Cardiac fibroblast (primary cell): Measurements from ENCODE around the gene HOXA4.

ENCODE experiments used
- DNase-seq, 2 donors: peaks; one replicate each; pipeline versions ENCODE4 v3.0.0 to v3.0.0-alpha.2; 2010; ENCODE audit warnings: low read depth in 2 of 2
- H3K4me3 ChIP-seq, 2 donors: replicated peaks in 1 of 2; 1 replicate in 1 of 2; 2 replicates in 1 of 2; pipeline ENCODE4 v1.5.1; 2011; ENCODE audit warnings: low read depth in 2 of 2, low read length in 2 of 2, mild to moderate bottlenecking in 2 of 2, moderate library complexity in 1 of 2
- TF ChIP-seq, protein P1 (sequence below): IDR thresholded peaks from one replicate; pipeline ENCODE4 v1.5.1; 2011; ENCODE audit warnings: low read depth, mild to moderate bottlenecking, low read length, inconsistent platforms

HOXA4 gene

DNA sequence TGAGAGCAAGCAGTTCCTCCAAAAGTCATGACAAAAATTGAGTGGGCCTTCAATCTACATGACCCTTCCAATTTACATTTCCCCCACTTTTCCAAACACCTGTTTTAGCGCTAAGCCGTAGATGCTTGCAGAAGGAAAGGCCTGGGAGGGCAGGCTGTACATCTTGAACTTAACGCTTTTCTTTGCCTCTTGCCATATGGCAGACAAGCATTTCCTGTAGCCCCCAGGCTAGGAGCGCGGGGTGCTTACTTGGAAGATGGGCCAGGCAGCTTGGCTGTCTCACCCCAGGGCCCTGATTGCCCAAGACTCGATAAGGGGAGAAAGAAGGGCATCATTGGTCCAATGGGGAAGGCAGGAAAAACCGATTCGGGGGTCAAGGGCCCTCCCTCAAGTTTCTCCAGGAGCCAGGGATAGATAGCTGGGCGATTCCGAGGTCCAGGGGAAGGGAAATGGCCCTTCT, 41.8 kb upstream of the HOXA4 start:
- no peak overlapping the region for H3K4me3 ChIP-seq
- TF ChIP-seq, protein P1, sequence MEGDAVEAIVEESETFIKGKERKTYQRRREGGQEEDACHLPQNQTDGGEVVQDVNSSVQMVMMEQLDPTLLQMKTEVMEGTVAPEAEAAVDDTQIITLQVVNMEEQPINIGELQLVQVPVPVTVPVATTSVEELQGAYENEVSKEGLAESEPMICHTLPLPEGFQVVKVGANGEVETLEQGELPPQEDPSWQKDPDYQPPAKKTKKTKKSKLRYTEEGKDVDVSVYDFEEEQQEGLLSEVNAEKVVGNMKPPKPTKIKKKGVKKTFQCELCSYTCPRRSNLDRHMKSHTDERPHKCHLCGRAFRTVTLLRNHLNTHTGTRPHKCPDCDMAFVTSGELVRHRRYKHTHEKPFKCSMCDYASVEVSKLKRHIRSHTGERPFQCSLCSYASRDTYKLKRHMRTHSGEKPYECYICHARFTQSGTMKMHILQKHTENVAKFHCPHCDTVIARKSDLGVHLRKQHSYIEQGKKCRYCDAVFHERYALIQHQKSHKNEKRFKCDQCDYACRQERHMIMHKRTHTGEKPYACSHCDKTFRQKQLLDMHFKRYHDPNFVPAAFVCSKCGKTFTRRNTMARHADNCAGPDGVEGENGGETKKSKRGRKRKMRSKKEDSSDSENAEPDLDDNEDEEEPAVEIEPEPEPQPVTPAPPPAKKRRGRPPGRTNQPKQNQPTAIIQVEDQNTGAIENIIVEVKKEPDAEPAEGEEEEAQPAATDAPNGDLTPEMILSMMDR = no peak
- DNase-seq = no peak

DNA sequence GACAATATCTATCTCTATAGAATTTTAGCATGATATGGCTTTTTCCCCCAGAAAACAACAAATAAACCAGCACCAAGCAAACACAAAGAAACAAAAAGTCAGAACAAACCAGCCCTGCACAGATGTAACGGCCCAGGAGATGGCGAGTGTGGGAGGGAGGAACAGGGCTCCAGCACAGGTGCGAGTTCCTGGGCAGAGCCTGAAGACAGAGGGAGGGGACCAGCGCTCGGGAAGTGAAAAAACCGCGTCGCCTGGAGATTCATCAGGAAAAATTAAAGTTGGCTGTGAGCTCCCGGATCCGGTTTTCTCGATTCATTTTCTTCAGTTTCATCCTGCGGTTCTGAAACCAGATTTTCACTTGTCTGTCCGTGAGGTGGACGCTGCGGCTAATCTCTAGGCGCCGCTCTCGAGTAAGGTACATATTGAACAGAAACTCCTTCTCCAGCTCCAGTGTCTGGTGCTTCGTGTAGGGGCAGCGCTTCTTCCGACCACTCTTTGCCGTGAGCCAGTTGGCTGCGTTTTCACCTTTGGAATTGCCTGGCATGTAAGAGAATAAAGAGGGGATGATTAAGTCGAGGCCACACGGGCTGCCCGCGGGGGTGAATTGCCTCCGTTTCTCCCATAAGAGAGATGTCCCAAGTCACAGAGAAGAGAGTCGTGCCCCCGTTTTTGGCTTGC, 41.2 kb upstream of the HOXA4 start:
- no peak overlapping the region for H3K4me3 ChIP-seq
- TF ChIP-seq, protein P1 = no peak
- DNase-seq = no peak

DNA sequence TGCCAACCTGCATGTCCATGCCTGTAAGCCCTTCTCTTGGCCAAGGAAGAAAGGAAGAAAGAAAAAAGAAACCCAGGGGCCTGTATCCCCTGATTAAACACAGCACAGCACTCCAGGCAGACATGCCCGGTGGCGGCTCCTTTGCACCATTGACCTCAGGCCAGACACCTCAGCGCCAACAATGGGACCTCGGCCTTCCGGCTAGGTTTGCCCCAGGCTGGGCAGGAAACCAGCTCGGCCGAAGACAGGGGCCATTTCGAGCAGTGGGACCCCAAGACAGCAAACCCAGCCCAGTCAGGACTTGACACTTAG, 40.7 kb upstream of the HOXA4 start:
- TF ChIP-seq, protein P1 = no peak
- no peak overlapping the region for H3K4me3 ChIP-seq
- DNase-seq = no peak

DNA sequence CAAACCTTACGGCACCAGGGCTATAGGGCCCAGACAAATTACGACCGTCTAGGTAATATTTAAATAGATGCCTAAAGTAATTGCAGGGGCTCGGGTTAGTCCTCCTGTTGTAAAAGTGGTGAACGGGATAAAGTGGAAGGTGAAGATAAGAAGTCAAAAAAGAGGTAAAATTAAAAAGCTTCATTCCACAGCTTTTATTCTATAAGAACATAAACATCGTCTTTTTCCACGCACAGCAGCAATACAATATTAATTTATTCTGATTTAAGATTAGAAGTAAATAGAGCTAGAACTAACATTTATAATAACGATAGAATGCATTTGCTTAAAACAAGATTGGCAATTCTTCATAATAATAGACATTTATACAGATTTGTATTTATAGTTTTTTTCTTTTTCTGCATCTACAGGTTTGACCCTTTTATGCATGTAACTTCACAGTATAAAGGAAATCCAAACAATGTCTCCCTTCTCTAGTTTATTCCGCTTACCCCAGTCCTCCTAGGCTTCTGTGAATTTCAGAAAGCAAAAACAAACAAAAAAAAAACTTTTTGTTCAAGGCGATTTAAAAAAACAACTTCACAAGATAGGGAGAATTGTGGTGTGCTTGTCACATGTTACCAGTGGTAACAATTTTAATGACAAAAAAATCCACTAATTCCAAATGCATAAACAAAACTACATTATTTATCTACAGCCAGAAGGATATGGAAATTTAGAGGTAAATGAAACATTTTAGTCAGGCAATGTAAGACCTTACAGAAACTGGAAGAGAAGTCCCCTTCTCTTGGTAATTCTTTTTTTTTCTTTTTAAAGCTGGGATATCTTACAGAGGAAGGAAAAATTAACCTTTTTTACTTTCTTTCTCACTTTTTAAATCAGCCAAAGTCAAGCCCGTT, 40.1 kb upstream of the HOXA4 start:
- no peak overlapping the region for H3K4me3 ChIP-seq
- TF ChIP-seq, protein P1 = no peak
- no peak for DNase-seq

DNA sequence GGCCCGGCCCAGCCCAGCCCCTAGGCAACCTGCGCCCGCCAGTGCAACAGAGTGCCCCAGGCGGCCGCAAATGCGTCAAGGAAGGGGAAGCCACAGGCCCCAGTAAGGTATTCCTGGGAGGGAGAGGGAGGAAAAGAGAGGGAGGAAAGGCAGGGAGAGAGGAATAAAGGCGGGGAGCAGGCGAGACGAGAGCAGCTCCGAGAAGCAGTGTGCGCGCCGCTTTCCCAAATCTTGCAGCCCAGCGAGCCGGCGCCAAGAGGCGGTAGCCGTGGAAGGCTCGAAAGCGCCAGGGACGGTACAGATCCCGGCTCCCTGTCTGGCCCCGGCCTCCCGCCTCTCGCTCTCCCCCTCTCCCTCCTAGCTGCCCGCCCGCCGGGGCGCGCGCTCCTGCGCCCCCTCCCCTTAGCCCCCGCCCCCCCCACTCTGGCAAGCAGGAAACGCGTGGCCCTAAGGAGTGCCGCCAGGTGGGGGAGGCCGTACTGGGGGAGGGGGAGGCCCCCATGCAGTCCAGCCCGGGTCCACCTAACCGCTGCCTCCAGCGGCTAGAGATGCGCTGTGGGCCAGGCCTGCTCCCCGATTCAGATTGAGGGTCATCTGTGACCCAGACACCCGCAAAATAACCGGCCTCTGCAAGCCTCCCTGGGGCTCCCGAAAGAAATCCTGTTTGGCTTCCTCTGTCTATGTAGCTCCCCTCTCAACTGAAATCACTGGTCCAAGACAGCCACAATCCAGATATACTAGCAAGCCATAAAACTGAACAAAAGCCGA, 39.3 kb upstream of the HOXA4 start:
- no peak for DNase-seq
- TF ChIP-seq, protein P1 = no peak
- H3K4me3 ChIP-seq = no peak overlapping the region

DNA sequence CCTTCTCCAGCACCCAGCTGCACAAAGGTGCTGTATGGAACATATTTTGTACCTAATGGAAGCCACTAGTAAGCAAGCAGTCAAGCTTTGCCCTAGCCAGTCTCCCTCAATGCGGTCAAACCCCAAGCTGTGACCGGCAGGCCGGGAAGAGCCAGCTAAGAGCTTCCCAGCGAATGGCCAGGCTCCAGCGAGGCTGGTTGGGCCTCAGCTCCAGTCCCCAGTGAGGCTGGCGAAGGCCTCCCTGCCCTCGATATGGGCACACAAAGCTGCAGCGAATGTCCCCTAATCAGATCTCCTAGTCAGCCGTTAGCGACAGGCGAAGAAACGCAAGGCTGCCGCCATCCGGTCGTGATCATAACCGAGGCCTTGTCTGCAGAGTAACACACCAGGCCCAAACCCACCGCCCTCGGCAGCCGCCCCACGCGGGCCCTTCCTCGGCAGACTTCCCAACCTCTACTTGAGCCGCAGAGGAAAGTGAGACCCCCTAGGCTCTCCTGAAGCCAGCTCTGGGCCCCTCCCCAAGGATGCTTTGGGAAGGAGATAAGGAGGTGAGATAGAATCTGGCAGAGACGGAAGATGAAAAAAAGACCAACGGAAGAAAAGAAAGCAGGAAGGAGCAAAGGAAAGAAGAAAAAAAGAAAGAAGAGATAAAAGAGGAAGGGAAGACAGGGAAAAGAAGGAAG, 37.8 kb upstream of the HOXA4 start:
- no peak for DNase-seq
- H3K4me3 ChIP-seq = no peak overlapping the region
- TF ChIP-seq, protein P1 = no peak
